ENCODE data around the gene DENND1B. TPM values are rescaled to one million over a fixed set of nuclear protein-coding genes. Genes with fewer than 3 reads are reported as not detected.

Gene DENND1B
- total RNA-seq, 1 donor from 2014 or later: 22.1 TPM

DNA sequence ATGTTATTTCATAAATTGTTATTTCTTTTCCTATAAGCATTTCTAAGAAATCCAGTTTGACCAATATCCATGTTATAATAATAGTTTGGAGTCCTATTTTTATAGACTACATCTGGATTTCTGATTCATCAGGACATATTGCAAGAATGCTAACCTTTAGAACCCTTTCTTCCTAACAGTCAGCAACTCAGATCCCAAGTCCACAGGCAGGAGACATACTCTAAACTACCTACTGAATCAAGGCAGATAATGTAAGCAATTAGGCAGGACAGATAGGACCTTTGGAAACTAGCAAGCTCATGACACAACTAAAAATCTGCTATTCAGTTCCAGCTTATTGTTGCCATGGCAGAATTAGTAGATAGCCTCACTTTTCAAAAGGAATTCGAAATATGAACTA, 104.1 kb downstream of the DENND1B start:
- Mint-ChIP-seq H3K9me3 (ENCODE audit: unreplicated experiment) (peaks cover 6% of the 10 kb centered on the region), H3K4me1 (ENCODE audit: low read depth, unreplicated experiment) (peaks cover 43% of the 10 kb centered on the region), H3K36me3 (ENCODE audit: unreplicated experiment) (no peaks in the 10 kb centered on the region), H3K27me3 (ENCODE audit: unreplicated experiment) (peaks cover 4% of the 10 kb centered on the region), H3K27ac (ENCODE audit: unreplicated experiment) (peak overlapping the region; percentile 44), H3K4me3 (ENCODE audit: unreplicated experiment) (no peak overlapping the region)
- DNase-seq: no peak
- no peak for TF ChIP-seq CTCF (IDR thresholded peaks at IDR 0.05; ENCODE audit: partially characterized antibody, unreplicated experiment)

DNA sequence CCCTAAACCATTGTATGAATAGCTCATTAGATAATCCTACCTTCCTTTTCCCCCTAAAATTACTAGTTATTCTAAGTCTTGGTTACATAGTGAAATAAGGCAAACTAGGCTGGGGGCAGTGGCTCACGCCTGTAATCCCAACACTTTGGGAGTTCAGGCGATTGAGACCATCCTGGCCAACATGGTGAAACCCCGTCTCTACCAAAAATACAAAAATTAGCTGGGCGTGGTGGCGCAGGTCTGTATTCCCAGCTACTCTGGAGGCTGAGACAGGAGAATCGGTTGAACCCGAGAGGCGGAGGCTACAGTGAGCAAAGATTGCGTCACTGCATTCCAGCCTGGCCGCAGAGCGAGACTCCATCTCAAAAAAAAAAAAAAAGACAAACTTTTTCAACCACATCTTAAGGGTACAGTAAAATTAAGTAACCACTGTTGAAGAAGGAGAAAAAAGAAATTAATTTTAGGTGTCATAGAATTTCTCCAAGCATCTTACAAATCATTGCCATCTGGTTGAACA, 108.5 kb downstream of the DENND1B start:
- Mint-ChIP-seq H3K9me3 (ENCODE audit: unreplicated experiment) (no peaks in the 10 kb centered on the region), H3K27me3 (ENCODE audit: unreplicated experiment) (no peaks in the 10 kb centered on the region), H3K4me3 (ENCODE audit: unreplicated experiment) (no peak overlapping the region), H3K36me3 (ENCODE audit: unreplicated experiment) (no peaks in the 10 kb centered on the region), H3K4me1 (ENCODE audit: low read depth, unreplicated experiment) (peaks cover 40% of the 10 kb centered on the region), H3K27ac (ENCODE audit: unreplicated experiment) (no peak overlapping the region)
- no peak for DNase-seq
- TF ChIP-seq CTCF (IDR thresholded peaks at IDR 0.05; ENCODE audit: partially characterized antibody, unreplicated experiment): no peak

DNA sequence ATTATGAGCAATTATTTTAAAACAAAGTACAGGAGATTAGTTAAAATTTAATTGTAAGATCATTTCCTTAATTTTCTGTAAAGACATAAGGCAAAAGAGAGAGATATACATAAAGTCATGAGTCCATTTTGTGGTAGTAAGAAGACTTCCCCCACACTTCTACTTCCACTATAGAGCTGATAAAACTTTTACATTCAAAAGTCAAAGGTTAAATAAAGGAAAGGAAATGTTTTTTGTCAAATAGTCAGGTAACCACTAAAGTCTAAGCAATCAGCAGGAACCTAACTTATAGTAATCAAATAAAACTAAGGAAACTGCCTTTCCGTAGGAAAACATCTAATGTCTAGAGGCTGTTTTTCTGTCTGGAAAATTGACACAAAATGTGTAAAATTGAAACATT, 110.9 kb downstream of the DENND1B start:
- Mint-ChIP-seq H3K27ac (ENCODE audit: unreplicated experiment) (peak overlapping the region; percentile 39), H3K36me3 (ENCODE audit: unreplicated experiment) (no peaks in the 10 kb centered on the region), H3K27me3 (ENCODE audit: unreplicated experiment) (no peaks in the 10 kb centered on the region), H3K4me3 (ENCODE audit: unreplicated experiment) (no peak overlapping the region), H3K4me1 (ENCODE audit: low read depth, unreplicated experiment) (peaks cover 28% of the 10 kb centered on the region), H3K9me3 (ENCODE audit: unreplicated experiment) (no peaks in the 10 kb centered on the region)
- no peak for DNase-seq
- no peak for TF ChIP-seq CTCF (IDR thresholded peaks at IDR 0.05; ENCODE audit: partially characterized antibody, unreplicated experiment)

GRCh38 chr1:197663162-197663953, 111.9 kb downstream of the DENND1B start:
- no peaks in the 10 kb centered on the region for H3K36me3 Mint-ChIP-seq (ENCODE audit: unreplicated experiment)
- no peak overlapping the region for H3K4me3 Mint-ChIP-seq (ENCODE audit: unreplicated experiment)
- TF ChIP-seq CTCF (IDR thresholded peaks at IDR 0.05; ENCODE audit: partially characterized antibody, unreplicated experiment): no peak
- no peak overlapping the region for H3K27ac Mint-ChIP-seq (ENCODE audit: unreplicated experiment)
- peaks cover 20% of the 10 kb centered on the region for H3K4me1 Mint-ChIP-seq (ENCODE audit: low read depth, unreplicated experiment)
- H3K27me3 Mint-ChIP-seq (ENCODE audit: unreplicated experiment): no peaks in the 10 kb centered on the region
- no peak for DNase-seq
- H3K9me3 Mint-ChIP-seq (ENCODE audit: unreplicated experiment): no peaks in the 10 kb centered on the region

DNA sequence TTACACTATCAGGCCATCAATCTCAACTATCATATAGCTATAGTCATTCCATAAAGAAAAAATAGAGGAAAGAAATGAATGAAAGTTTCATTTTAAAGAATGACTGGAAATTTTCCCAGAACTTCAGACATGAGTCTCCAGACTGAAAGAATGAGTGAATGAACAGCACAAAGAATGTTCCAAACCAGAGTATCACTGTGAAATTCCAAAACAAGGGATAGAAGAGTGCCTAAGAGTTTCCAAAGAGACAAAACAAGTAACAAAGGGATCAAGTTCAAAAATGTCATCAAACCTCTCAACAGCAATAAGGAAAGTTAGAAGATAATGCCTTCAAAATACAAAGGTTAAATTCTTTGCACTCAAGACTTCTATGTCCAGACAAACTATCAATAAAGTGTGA, 114.9 kb downstream of the DENND1B start:
- TF ChIP-seq CTCF (IDR thresholded peaks at IDR 0.05; ENCODE audit: partially characterized antibody, unreplicated experiment): no peak
- H3K4me1 Mint-ChIP-seq (ENCODE audit: low read depth, unreplicated experiment): peaks cover 20% of the 10 kb centered on the region
- DNase-seq: no peak
- no peak overlapping the region for H3K4me3 Mint-ChIP-seq (ENCODE audit: unreplicated experiment)
- H3K27me3 Mint-ChIP-seq (ENCODE audit: unreplicated experiment): no peaks in the 10 kb centered on the region
- H3K27ac Mint-ChIP-seq (ENCODE audit: unreplicated experiment): no peak overlapping the region
- peaks cover 2% of the 10 kb centered on the region for H3K9me3 Mint-ChIP-seq (ENCODE audit: unreplicated experiment)
- H3K36me3 Mint-ChIP-seq (ENCODE audit: unreplicated experiment): no peaks in the 10 kb centered on the region

All from glutamatergic neuron (in vitro differentiated cells).